Calu3 (cell line): ENCODE results near the gene F8. TPM values are rescaled to one million over a fixed set of nuclear protein-coding genes. Genes with fewer than 3 reads are reported as not detected.

Experiments used
- BruUV-seq: library from RNA; stranded (reverse); fragments of 400-500 nt; replicated peaks from 2 replicates; lab custom pipeline; 2021; lab: Mats Ljungman, UMichigan
- CTCF ChIA-PET: fragments of 300-600 bp; sonication (Branson Sonifier 250); formaldehyde crosslinking; loops from one replicate; lab custom pipeline; 2022; ENCODE audit warnings: antibody characterized with exemption; lab: Charles Lee
- DNase-seq: peaks from one replicate; pipeline ENCODE4 v3.0.0; 2022
- H3K27ac Mint-ChIP-seq: one replicate; pipeline ENCODE4 v1.8.0; 2022; ENCODE audit warnings: mixed read lengths; ENCODE audit not compliant: unreplicated experiment
- H3K27me3 Mint-ChIP-seq: one replicate; pipeline ENCODE4 v1.8.0; 2022; ENCODE audit warnings: mixed read lengths; ENCODE audit not compliant: unreplicated experiment
- H3K36me3 Mint-ChIP-seq: one replicate; pipeline ENCODE4 v1.8.0; 2022; ENCODE audit warnings: mild to moderate bottlenecking, moderate library complexity, mixed read lengths; ENCODE audit not compliant: insufficient read depth, unreplicated experiment
- H3K4me1 Mint-ChIP-seq: one replicate; pipeline ENCODE4 v1.8.0; 2022; ENCODE audit warnings: mild to moderate bottlenecking, low read depth, mixed read lengths; ENCODE audit not compliant: unreplicated experiment
- H3K4me3 Mint-ChIP-seq: one replicate; pipeline ENCODE4 v1.8.0; 2022; ENCODE audit warnings: mild to moderate bottlenecking, low read depth, moderate library complexity, mixed read lengths; ENCODE audit not compliant: unreplicated experiment
- H3K9me3 Mint-ChIP-seq: one replicate; pipeline ENCODE4 v1.8.0; 2022; ENCODE audit warnings: low read depth, mixed read lengths; ENCODE audit not compliant: unreplicated experiment
- intact Hi-C: fragments of 100-400 bp; cut with micrococcal nuclease; formaldehyde crosslinking; loops from one replicate; pipeline ENCODE4 v1.10.0; 2022; ENCODE audit not compliant: unreplicated experiment
- total RNA-seq: library from RNA; stranded (reverse); gene quantifications from 2 replicates; pipeline ENCODE4 v1.2.3, GENCODE V29; 2022
- TF ChIP-seq, protein P1 (sequence below): fragments of 200-600 bp; IDR thresholded peaks from one replicate; pipeline ENCODE4 v1.8.0; 2022; ENCODE audit warnings: antibody characterized with exemption; ENCODE audit not compliant: unreplicated experiment

F8 gene
- total RNA-seq, 1 experiment from 2014 or later, result 1.6 TPM

DNA sequence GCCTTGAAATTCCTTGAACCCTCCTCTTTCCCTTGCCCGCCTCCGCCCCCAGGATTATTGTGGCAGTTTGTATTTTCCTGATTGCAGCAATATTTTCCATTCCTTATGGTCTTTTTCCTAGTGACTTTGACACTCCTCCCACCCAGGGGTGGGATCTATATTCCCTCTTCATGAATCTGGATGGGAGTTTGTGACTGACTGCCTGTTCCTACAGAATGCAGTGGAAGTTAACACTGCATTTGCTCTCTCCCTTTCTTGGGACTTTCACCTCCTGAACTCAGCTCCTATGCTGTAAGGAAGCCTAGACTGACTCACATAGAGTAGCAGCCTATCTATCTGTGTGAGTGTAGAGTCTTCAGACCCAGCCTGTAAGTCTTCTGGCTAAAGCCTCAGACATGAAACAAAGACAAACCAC, 6.4 kb upstream of the F8 start:
- no peaks in the 10 kb centered on the region for H3K27me3 Mint-ChIP-seq
- H3K27ac Mint-ChIP-seq, result peak overlapping the region; percentile 76
- H3K4me1 Mint-ChIP-seq, result peaks cover 20% of the 10 kb centered on the region
- DNase-seq, result no peak
- BruUV-seq, result no TSS peak
- TF ChIP-seq, protein P1, sequence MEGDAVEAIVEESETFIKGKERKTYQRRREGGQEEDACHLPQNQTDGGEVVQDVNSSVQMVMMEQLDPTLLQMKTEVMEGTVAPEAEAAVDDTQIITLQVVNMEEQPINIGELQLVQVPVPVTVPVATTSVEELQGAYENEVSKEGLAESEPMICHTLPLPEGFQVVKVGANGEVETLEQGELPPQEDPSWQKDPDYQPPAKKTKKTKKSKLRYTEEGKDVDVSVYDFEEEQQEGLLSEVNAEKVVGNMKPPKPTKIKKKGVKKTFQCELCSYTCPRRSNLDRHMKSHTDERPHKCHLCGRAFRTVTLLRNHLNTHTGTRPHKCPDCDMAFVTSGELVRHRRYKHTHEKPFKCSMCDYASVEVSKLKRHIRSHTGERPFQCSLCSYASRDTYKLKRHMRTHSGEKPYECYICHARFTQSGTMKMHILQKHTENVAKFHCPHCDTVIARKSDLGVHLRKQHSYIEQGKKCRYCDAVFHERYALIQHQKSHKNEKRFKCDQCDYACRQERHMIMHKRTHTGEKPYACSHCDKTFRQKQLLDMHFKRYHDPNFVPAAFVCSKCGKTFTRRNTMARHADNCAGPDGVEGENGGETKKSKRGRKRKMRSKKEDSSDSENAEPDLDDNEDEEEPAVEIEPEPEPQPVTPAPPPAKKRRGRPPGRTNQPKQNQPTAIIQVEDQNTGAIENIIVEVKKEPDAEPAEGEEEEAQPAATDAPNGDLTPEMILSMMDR, result no peak
- intact Hi-C loops, result loop anchor here (2.0 to 5.0 kb wide), 2 partner anchors 28 to 47 kb away; no protein-coding TSS in a partner anchor
- H3K9me3 Mint-ChIP-seq, result no peaks in the 10 kb centered on the region
- CTCF ChIA-PET, result no interaction called here
- peaks cover 26% of the 10 kb centered on the region for H3K36me3 Mint-ChIP-seq
- peak overlapping the region; percentile 32 for H3K4me3 Mint-ChIP-seq

DNA sequence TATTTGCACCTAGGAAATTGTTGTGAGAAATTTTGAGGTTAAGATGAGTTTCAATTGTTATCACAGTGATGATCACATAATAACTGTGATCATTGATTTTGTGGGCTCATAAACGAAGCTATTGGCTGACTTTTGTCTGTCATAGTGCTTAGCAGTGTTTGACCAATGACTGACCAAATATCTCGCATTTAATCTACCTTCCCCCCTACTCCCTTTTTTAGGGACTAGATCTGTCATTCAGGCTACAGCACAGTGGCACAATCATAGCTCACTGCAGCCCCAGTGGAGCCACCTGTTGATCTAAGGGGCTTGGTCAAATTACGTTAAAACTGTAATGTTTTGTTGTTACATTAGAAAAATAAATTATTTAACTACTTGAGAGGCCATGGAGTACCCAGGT, 5.6 kb upstream of the F8 start:
- peak overlapping the region; percentile 84 for H3K27ac Mint-ChIP-seq
- TF ChIP-seq, protein P1, result no peak
- peaks cover 20% of the 10 kb centered on the region for H3K4me1 Mint-ChIP-seq
- intact Hi-C loops, result loop anchor here (2.0 to 5.0 kb wide), 2 partner anchors 29 to 46 kb away; no protein-coding TSS in a partner anchor
- peak overlapping the region; percentile 72 for H3K4me3 Mint-ChIP-seq
- CTCF ChIA-PET, result interaction anchor here (0.6 kb wide), 1 partner anchor 124 kb away, joined by 5 read pairs; no protein-coding TSS in a partner anchor
- H3K36me3 Mint-ChIP-seq, result peaks cover 26% of the 10 kb centered on the region
- H3K9me3 Mint-ChIP-seq, result no peaks in the 10 kb centered on the region
- DNase-seq, result no peak
- BruUV-seq, result no TSS peak
- no peaks in the 10 kb centered on the region for H3K27me3 Mint-ChIP-seq

DNA sequence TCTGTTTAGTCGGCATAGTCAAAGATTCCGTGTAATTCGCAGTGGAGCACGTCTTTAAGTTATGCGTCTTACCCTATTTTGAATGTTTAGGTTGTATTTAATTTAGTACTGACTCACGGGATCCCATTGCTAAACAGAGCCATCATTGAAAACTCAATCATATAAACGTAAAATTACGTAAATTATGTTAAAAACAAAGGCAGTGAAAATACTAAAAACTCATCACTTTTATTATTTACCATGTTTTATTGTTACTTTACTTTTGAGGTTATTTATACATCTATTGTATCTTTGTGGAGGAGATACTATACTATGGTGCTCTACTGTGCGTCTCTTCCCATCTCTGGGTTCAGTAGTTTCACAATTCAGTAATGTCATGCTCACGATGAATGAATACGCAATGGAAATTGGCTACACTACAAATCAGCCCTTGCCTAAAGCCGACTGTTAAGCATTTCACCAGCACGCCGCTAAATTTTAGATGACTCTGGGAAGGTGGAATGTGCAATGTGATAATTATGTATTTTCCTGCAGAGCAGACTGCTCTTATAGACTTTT, 5.1 kb upstream of the F8 start:
- H3K4me1 Mint-ChIP-seq, result peaks cover 20% of the 10 kb centered on the region
- no peaks in the 10 kb centered on the region for H3K9me3 Mint-ChIP-seq
- BruUV-seq, result TSS peak; percentile 70
- peak overlapping the region; percentile 72 for H3K4me3 Mint-ChIP-seq
- CTCF ChIA-PET, result interaction anchor here (0.6 to 1.4 kb wide), 2 partner anchors 21 to 123 kb away, joined by 5 to 6 read pairs; no protein-coding TSS in a partner anchor
- TF ChIP-seq, protein P1, result no peak
- peaks cover 26% of the 10 kb centered on the region for H3K36me3 Mint-ChIP-seq
- no peak for DNase-seq
- H3K27ac Mint-ChIP-seq, result peak overlapping the region; percentile 84
- intact Hi-C loops, result loop anchor here (2.0 to 5.0 kb wide), 2 partner anchors 29 to 45 kb away; no protein-coding TSS in a partner anchor
- no peaks in the 10 kb centered on the region for H3K27me3 Mint-ChIP-seq

DNA sequence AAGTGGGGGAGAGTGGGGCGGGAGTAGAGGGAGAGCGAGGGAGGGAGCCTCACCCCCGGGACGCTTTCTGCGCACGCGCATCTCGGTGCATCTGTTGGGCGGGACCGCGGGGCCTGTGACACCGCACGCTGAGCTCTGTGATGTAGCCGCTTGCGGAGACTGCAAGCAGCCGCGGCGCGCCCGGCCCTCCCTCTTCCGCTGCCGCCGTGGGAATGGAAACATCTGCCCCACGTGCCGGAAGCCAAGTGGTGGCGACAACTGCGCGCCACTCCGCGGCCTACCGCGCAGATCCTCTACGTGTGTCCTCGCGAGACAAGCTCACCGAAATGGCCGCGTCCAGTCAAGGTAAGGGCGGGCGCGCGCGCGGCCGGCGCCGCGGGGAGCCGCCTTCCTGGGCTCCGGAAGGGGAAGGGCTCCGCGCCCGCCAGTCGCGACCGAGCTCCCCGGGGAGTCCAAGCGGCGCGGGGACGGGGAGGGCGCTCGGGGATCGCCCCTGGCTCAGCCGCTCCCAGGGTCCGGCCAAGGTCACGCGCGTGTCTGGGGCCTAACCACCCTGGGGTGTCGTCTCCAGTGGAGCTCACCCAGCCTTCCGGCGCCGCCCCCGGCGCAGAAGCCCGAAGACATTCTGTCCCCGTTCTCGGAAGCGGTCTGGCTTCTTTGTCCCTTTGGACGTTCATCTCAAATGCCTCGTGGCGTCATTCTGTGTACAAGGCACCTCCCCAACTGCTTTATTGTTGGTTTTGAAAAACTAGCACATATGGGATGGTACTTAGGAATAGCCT, 4.4 kb upstream of the F8 start, which contains the start of gene FUNDC2:
Gene FUNDC2, plus strand, starts transcription at position 118 of the 782 bp plus-strand sequence. Its CDS starts 95 bp downstream, at position 213.
- peaks cover 26% of the 10 kb centered on the region for H3K36me3 Mint-ChIP-seq
- TF ChIP-seq, protein P1, result no peak
- peak within 1 kb of the TSS; percentile 84 for H3K27ac Mint-ChIP-seq
- BruUV-seq, result no TSS peak
- no peaks in the 10 kb centered on the region for H3K9me3 Mint-ChIP-seq
- CTCF ChIA-PET, result interaction anchor here (1.4 kb wide), 1 partner anchor 22 kb away, joined by 6 read pairs; no protein-coding TSS in a partner anchor
- peak; percentile 93 for DNase-seq
- intact Hi-C loops, result loop anchor here (5.0 kb wide), 1 partner anchor 45 kb away; no protein-coding TSS in a partner anchor
- peaks cover 20% of the 10 kb centered on the region for H3K4me1 Mint-ChIP-seq
- no peaks in the 10 kb centered on the region for H3K27me3 Mint-ChIP-seq
- H3K4me3 Mint-ChIP-seq, result peak within 1 kb of the TSS; percentile 72
